PFSK-1 (cell line): ENCODE data around the gene KLRD1.

Source experiments
- FOXP2 ChIP-seq: optimal IDR thresholded peaks from 2 replicates; pipeline ENCODE3; 2011; ENCODE audit warnings: borderline replicate concordance, control low read depth, inconsistent platforms; ENCODE audit not compliant: insufficient read depth; ENCODE audit errors: extremely low read length, extremely low read depth
- POLR2AphosphoS5 ChIP-seq: IDR thresholded peaks from 2 replicates; pipeline ENCODE4 v1.6.1; 2012; ENCODE audit warnings: low read depth, mild to moderate bottlenecking, control low read depth, low read length, moderate library complexity
- REST ChIP-seq, 2 experiments: IDR thresholded peaks; 2 replicates each; pipeline versions ENCODE4 v1.6.1 to v1.8.0; 2011 to 2012; ENCODE audit warnings: low read depth in 2 of 2, low read length in 2 of 2, control low read depth in 1 of 2, inconsistent platforms in 1 of 2, mild to moderate bottlenecking in 1 of 2, moderate library complexity in 1 of 2; ENCODE audit not compliant: insufficient read depth in 1 of 2
- SIN3A ChIP-seq: IDR thresholded peaks from 2 replicates; pipeline ENCODE4 v1.6.1; 2012; ENCODE audit warnings: mild to moderate bottlenecking, low read length, moderate library complexity, borderline replicate concordance; ENCODE audit not compliant: insufficient read depth
- TAF1 ChIP-seq: IDR thresholded peaks from 2 replicates; pipeline ENCODE4 v1.6.1; 2012; ENCODE audit warnings: low read length, control low read depth, borderline replicate concordance; ENCODE audit not compliant: insufficient read depth

The KLRD1 gene

DNA sequence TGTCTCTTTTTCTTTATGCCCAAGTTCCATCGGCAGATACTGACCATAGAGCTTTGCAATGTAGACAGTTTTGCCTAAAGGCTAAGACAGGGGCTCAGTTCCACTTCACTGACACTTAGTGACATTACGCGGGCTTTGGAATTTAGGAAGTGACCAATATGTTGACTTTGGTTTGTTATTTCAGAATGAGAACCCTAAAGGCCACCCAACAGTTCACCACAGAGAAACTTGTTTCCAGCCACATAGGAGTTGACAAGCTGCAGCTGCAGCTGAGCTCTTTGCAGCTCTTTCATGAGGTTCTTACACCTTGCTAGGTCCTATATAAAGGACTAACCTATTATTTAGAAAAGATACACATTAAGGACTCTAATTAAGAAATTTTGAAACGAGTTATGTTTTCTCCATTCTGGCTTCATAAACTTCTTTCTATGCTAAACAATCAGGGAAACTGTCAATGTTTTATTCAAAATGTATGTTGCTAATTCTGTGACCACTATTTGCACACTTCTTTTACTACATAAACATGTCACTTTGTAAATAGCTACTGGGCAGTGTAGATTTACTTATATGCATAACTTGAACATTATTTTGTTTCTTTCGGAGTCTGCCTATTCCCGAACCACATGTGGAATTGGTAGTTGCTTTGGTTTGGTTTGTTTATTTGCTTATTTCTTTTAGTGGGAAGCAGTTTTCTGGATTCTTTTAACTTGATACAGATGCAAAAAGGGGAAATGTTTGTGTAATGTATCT is 18.5 kb upstream of the KLRD1 start:
- TF ChIP-seq TAF1 (no peak), FOXP2 (no peak), POLR2AphosphoS5 (no peak), REST (IDR thresholded peaks at IDR 0.05; ENCODE audit: insufficient read depth in 1 of 2, low read depth in 2 of 2, low read length in 2 of 2) (no peak), SIN3A (no peak)

- TF ChIP-seq FOXP2 (no peak), REST (IDR thresholded peaks at IDR 0.05; ENCODE audit: insufficient read depth in 1 of 2, low read depth in 2 of 2, low read length in 2 of 2) (no peak), SIN3A (no peak), TAF1 (no peak), POLR2AphosphoS5 (no peak)
These were observed 16.6 kb upstream of the KLRD1 start for GRCh38 chr12:10291030-10291429.

DNA sequence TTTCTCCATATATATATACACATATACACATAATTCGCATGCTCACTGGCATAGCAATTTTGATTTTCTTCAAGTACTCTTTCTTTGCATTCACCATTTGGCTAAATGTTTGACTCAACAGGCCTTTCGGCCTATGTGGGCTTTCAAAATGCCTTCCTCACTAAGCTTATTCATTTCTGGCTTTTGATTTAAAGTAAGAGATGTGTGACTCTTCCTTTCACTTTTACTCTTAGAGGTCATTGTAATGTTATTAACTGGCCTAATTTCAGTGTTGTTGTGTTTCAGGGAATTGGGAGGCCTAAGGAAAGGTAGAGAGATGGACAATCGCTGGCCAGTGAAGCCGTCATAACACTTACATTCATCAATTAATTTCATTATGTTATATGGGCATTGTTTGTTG is 14.5 kb upstream of the KLRD1 start:
- TF ChIP-seq REST (IDR thresholded peaks at IDR 0.05; ENCODE audit: insufficient read depth in 1 of 2, low read depth in 2 of 2, low read length in 2 of 2): no peak
- TF ChIP-seq FOXP2: no peak
- no peak for TF ChIP-seq TAF1
- no peak for TF ChIP-seq POLR2AphosphoS5
- no peak for TF ChIP-seq SIN3A

- TF ChIP-seq REST (IDR thresholded peaks at IDR 0.05; ENCODE audit: insufficient read depth in 1 of 2, low read depth in 2 of 2, low read length in 2 of 2): no peak
- TF ChIP-seq POLR2AphosphoS5: no peak
- TF ChIP-seq SIN3A: no peak
- no peak for TF ChIP-seq FOXP2
- TF ChIP-seq TAF1: no peak
These were observed 14.0 kb upstream of the KLRD1 start for GRCh38 chr12:10293570-10294227.
